ENCODE measurements around the gene KPNA6. TPM values are rescaled to one million over a fixed set of nuclear protein-coding genes. Genes with fewer than 3 reads are reported as not detected.
A peak's percentile ranks its signal among the peaks of the same experiment; 100 is the strongest.
"Not testable (repeated sequence)": the region's sequence is repeated elsewhere in the genome, so short reads cannot be mapped to it uniquely, and the experiment has no call there.

KPNA6 gene
- total RNA-seq, 1 donor from 2014 or later: 39.9 TPM

DNA sequence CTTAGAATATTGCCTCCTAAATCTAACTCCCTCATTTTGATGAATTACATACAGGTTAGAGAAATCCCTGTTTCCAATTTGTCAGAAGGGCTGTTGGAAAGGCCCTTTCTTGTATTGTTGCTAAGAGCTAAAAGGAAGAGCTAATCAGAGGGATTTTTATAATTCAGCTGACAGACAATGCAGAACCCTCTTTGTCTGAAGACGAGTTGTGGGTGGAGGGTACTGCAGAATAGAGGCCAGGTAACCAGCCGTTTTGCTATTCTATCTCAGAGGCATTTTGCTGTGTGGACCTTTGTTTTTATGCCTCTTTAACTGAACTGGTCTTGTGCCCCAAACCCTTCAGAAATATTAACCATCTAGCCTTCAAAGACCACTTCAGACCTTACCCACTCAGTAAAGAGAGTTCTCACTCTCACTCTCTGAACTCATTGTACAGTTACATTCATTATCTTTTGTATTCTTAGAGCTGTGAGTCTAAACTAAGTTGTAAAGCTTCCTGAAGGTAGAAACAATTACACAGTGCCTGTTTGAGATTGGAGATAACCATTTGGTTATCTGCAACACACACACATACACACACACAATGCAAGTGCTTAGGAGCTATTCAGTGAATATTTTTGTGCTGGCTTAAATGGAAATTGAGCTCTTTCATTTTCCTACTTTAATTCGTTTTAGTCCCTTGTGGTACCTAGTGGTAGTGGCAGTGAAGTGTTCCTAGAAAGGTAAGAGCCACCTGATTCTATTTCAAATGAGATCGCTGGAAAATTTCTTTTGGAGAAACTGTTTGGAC, 19.7 kb downstream of the KPNA6 start:
- TF ChIP-seq, protein P1, sequence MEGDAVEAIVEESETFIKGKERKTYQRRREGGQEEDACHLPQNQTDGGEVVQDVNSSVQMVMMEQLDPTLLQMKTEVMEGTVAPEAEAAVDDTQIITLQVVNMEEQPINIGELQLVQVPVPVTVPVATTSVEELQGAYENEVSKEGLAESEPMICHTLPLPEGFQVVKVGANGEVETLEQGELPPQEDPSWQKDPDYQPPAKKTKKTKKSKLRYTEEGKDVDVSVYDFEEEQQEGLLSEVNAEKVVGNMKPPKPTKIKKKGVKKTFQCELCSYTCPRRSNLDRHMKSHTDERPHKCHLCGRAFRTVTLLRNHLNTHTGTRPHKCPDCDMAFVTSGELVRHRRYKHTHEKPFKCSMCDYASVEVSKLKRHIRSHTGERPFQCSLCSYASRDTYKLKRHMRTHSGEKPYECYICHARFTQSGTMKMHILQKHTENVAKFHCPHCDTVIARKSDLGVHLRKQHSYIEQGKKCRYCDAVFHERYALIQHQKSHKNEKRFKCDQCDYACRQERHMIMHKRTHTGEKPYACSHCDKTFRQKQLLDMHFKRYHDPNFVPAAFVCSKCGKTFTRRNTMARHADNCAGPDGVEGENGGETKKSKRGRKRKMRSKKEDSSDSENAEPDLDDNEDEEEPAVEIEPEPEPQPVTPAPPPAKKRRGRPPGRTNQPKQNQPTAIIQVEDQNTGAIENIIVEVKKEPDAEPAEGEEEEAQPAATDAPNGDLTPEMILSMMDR (conservative IDR thresholded peaks at IDR 0.05; ENCODE audit: low read depth, low read length): peak; percentile 10
- no peak overlapping the region for H3K4me3 ChIP-seq (ENCODE audit: low read depth, low read length)
- no peak for DNase-seq (ENCODE audit: low read depth)

DNA sequence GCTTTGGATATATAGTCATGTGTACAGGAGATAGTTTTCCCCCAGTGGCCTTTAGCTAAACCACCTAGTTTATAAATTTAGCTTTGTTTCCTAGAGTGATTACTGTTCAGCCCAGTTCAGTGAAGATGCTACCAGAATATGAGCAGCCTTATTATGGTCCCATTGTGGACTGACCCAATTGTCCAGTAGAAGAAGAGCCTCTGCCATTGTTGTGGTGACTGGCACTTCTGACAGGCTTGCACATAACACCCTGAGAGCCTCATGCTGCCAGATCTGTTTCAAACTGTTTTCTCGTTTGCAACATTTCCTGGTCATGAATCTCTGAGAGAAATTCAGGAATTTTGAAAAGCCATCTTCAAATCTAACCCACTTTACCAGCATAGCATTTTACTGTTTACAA, 20.6 kb downstream of the KPNA6 start:
- DNase-seq (ENCODE audit: low read depth): no peak
- TF ChIP-seq, protein P1 (conservative IDR thresholded peaks at IDR 0.05; ENCODE audit: low read depth, low read length): no peak

DNA sequence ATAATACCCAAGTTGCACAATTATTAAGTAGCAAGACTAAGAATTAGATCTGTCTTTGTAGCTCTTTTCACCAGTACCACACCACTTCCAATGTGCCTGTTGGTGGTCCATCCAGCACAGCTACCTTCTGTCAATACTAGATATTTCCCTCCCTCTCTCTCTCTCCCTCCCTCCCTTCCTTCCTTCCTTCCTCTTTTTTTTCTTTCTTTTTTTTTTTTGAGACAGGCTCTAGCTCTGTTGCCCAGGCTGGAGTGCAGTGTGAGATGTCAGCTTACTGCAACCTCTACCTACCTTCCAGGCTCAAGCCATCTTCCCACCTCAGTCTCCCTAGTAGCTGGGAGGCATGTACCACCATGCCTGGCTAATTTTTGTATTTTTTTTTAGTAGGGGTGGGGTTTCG, 21.1 kb downstream of the KPNA6 start:
- DNase-seq (ENCODE audit: low read depth): no peak
- TF ChIP-seq, protein P1 (conservative IDR thresholded peaks at IDR 0.05; ENCODE audit: low read depth, low read length): no peak

More for the DNA sequence above, 20.6 kb downstream of the KPNA6 start:
- H3K4me3 ChIP-seq (ENCODE audit: low read depth, low read length): no peak overlapping the region

DNA sequence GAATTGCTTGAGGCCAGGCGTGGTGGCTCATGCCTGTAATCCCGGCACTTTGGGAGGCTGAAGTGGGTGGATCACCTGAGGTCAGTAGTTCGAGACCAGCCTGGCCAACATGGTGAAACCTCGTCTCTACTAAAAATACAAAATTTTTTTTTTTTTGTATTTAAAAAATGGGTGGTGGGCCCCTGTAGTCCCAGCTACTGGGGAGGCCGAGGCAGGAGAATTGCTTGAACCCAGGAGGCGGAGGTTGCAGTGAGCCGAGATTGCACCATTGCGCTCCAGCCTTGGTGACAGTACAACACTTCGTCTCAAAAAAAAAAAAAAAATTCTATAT, 26.1 kb downstream of the KPNA6 start:
- not testable (repeated sequence) for H3K4me3 ChIP-seq (ENCODE audit: low read depth, low read length); DNase-seq (ENCODE audit: low read depth)

More for the DNA sequence above, 21.1 kb downstream of the KPNA6 start:
- no peak overlapping the region for H3K4me3 ChIP-seq (ENCODE audit: low read depth, low read length)

DNA sequence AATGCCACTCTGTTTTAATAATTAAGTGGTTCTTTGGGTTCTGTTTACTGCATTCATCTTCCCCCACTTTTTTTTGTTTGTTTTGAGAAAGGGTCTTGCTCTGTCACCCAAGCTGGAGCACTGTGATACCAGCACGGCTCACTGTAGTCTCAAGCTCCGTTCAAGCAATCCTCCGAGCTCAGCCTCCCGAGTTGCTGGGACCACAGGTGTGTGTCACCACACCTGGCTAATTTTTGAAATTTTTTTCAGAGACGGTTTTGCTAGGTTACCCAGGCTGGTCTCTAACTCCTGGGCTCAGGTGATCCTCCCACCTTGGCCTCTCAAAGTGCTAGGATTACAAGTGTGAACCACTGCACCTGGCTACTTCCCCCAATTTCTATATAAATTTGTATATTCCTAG, 29.3 kb downstream of the KPNA6 start:
- TF ChIP-seq, protein P1 (conservative IDR thresholded peaks at IDR 0.05; ENCODE audit: low read depth, low read length): no peak
- no peak for DNase-seq (ENCODE audit: low read depth)
- no peak overlapping the region for H3K4me3 ChIP-seq (ENCODE audit: low read depth, low read length)

DNA sequence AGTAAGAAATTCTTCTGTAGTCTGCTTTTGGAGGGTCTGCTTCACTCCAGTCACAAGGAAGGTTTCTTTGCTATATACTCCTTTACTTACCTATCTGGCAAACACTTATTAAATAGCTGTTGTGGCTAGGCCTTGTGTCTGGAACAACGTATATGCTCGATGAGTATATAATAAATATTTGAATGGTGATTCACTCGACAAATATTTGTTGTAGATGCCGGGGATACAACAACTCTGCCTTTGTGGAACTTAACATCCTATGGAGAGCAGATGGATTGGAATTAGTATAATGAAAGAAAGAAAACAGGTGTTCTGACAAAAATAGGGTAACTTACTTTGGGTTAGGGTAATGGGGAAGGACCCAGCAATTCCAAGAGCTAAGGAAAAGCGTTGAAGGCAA, 31.1 kb downstream of the KPNA6 start:
- no peak overlapping the region for H3K4me3 ChIP-seq (ENCODE audit: low read depth, low read length)
- TF ChIP-seq, protein P1 (conservative IDR thresholded peaks at IDR 0.05; ENCODE audit: low read depth, low read length): no peak
- no peak for DNase-seq (ENCODE audit: low read depth)

DNA sequence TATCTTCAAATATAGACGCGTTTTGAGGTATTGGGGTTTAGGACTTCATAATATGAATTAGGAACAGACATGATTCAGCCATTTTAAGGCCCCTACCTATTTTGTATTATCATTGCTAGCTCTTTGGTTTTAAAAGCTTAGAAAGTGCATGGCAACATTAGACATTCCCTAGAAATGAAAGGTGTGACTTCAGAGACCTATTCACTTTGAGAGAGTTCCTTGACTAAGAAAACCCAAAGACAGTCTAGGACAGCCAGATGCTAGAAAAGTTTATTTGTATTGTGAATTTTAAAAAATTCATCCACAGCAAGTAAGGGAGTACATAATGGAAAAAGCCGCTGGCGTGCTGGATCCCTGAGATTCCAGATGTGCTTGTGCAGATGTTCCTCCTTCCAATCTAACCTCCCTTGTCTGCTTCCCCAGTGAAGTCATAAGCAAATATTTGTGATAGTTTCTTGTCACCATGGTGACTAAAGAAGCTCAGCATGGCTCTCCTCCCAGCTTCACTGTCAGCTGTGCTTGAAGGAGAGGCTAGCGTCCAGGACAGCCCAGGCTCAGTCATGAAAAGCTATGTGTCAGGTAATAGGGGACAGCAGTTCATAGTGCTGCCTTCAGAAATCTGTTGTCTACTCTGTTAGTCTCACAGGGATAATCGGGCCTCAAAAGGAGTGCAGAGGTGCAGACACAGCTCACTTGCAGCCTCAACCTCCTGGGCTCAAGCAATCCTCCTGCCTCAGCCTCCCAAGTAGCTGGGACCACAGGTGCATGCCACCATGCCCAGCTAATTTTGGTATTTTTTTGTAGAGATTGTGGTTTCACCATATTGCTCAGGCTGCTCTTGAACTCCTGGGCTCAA, 34.8 kb downstream of the KPNA6 start:
- TF ChIP-seq, protein P1 (conservative IDR thresholded peaks at IDR 0.05; ENCODE audit: low read depth, low read length): no peak
- no peak for DNase-seq (ENCODE audit: low read depth)
- no peak overlapping the region for H3K4me3 ChIP-seq (ENCODE audit: low read depth, low read length)

DNA sequence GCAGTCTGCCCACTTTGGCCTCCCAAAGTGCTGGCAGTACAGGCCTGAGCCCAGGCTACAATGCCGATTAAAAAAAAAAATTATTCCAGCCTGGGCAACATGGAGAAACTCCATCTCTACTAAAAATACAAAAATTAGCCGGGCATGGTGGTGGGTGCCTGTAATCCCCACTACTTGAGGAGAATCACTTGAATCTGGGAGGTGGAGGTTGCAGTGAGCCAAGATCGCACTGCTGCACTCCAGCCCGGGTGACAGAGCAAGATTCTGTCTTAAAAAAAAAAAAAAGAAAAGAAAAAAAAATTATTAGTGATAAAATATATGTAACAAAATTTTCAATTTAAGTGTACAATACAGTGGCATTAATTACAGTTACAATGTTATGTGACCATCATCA, 35.4 kb downstream of the KPNA6 start:
- DNase-seq (ENCODE audit: low read depth); H3K4me3 ChIP-seq (ENCODE audit: low read depth, low read length): not testable (repeated sequence)

All from epithelial cell of proximal tubule (primary cell).